WERI-Rb-1 (cell line): ENCODE measurements around the gene GRB7.
"Not testable (repeated sequence)": the region's sequence is repeated elsewhere in the genome, so short reads cannot be mapped to it uniquely, and the experiment has no call there.

Experiments
- DNase-seq: peaks from one replicate; pipeline ENCODE4 v3.0.0-alpha.2; 2020
- H3K27ac ChIP-seq: fragments of 250-450 bp; sonication (Bioruptor Pico); 2 replicates; pipeline ENCODE4 v1.5.1; 2020; ENCODE audit warnings: mild to moderate bottlenecking, moderate library complexity
- H3K27me3 ChIP-seq: fragments of 250-450 bp; sonication (Bioruptor Pico); 2 replicates; pipeline ENCODE4 v1.5.1; 2021; ENCODE audit warnings: mild to moderate bottlenecking, low read depth, moderate library complexity; ENCODE audit not compliant: insufficient read depth, severe bottlenecking
- H3K36me3 ChIP-seq: fragments of 250-450 bp; sonication (Bioruptor Pico); 2 replicates; pipeline ENCODE4 v1.5.1; 2020; ENCODE audit warnings: mild to moderate bottlenecking, moderate library complexity
- H3K4me3 ChIP-seq: 2 replicates; pipeline ENCODE4 v1.5.1; 2011; ENCODE audit warnings: low read depth, mild to moderate bottlenecking, control low read depth, low read length
- H3K9me3 ChIP-seq: fragments of 250-450 bp; sonication (Bioruptor Pico); 2 replicates; pipeline ENCODE4 v1.5.1; 2021; ENCODE audit warnings: mild to moderate bottlenecking, moderate library complexity; ENCODE audit not compliant: severe bottlenecking
- TF ChIP-seq, protein P1 (sequence below): IDR thresholded peaks from 2 replicates; pipeline ENCODE4 v1.5.1; 2011; ENCODE audit warnings: low read depth, mild to moderate bottlenecking, control low read depth, inconsistent platforms, low read length

GRB7 gene

DNA sequence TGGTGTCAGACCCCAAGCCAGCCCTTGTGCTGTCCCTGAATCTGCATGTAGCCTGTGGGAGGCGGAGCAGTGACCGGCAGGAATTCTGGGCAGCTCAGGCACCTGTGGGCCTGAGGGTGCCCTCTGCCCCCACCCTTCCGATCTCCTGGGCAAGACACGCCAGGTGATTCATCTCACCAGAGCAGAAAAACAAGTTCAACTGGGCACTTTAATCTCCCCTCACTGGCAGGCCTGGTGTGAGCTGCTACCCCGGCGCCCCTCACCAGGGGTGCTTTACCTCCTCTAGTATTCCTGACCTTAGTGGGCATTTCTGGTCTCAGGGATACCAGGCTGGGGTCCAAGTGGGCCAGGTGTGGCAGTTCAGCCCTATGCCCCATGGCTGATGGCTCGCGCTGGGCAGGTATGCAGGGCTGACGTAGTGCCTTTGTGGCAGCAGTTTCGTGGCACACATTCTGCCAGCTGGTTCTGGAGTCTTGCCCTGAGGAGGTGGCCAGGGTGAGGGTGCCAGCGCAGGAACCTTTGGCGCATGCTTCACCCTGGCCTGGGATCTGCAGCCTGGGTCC lies 31.9 kb upstream of the GRB7 start:
- DNase-seq: no peak
- H3K27ac ChIP-seq: no peak overlapping the region
- no peaks in the 10 kb centered on the region for H3K27me3 ChIP-seq
- H3K9me3 ChIP-seq: no peaks in the 10 kb centered on the region
- H3K36me3 ChIP-seq: peaks cover 3% of the 10 kb centered on the region; the same call in 1 of the 2 replicates
- TF ChIP-seq, protein P1, sequence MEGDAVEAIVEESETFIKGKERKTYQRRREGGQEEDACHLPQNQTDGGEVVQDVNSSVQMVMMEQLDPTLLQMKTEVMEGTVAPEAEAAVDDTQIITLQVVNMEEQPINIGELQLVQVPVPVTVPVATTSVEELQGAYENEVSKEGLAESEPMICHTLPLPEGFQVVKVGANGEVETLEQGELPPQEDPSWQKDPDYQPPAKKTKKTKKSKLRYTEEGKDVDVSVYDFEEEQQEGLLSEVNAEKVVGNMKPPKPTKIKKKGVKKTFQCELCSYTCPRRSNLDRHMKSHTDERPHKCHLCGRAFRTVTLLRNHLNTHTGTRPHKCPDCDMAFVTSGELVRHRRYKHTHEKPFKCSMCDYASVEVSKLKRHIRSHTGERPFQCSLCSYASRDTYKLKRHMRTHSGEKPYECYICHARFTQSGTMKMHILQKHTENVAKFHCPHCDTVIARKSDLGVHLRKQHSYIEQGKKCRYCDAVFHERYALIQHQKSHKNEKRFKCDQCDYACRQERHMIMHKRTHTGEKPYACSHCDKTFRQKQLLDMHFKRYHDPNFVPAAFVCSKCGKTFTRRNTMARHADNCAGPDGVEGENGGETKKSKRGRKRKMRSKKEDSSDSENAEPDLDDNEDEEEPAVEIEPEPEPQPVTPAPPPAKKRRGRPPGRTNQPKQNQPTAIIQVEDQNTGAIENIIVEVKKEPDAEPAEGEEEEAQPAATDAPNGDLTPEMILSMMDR: no peak
- H3K4me3 ChIP-seq: no peak overlapping the region

DNA sequence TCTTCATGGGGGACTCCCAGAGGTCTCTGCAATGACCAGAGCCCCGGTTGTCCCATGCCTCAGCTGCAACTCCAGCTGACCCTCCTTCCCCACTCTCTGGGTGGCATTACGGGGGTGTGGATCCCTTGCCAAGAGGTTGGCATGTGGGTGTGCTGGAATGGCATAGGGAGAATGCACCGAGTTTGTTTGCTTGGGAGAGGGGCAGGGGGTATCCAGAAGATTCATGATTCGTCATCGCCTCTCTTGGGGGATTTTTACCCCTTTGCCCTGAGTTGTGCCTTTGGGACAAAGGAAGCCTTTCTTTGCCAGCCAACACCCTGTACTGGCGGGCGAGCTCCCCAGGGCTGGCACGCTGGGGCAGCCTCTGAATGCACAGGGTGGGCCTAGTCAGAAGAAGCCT lies 31.4 kb upstream of the GRB7 start:
- Histone ChIP-seq H3K27me3 (no peaks in the 10 kb centered on the region), H3K36me3 (peaks cover 3% of the 10 kb centered on the region; the same call in 1 of the 2 replicates), H3K27ac (no peak overlapping the region), H3K9me3 (no peaks in the 10 kb centered on the region), H3K4me3 (no peak overlapping the region)
- TF ChIP-seq, protein P1: no peak
- no peak for DNase-seq

DNA sequence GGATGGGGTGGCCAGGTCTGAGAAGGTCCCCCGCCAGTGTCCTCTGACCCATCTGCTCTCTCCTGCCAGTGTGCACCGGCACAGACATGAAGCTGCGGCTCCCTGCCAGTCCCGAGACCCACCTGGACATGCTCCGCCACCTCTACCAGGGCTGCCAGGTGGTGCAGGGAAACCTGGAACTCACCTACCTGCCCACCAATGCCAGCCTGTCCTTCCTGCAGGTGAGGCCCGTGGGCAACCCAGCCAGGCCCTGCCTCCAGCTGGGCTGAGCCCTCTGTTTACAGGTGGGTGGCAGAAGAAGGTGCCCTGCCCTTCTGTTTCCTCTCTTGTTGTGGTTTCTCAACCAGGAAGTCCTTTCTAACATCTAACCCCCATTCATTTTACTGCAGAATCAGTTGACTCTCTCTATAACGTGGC lies 30.8 kb upstream of the GRB7 start:
- Histone ChIP-seq H3K36me3 (peaks cover 3% of the 10 kb centered on the region; the same call in 1 of the 2 replicates), H3K4me3 (no peak overlapping the region), H3K27ac (no peak overlapping the region), H3K9me3 (no peaks in the 10 kb centered on the region), H3K27me3 (no peaks in the 10 kb centered on the region)
- no peak for DNase-seq
- TF ChIP-seq, protein P1: no peak

DNA sequence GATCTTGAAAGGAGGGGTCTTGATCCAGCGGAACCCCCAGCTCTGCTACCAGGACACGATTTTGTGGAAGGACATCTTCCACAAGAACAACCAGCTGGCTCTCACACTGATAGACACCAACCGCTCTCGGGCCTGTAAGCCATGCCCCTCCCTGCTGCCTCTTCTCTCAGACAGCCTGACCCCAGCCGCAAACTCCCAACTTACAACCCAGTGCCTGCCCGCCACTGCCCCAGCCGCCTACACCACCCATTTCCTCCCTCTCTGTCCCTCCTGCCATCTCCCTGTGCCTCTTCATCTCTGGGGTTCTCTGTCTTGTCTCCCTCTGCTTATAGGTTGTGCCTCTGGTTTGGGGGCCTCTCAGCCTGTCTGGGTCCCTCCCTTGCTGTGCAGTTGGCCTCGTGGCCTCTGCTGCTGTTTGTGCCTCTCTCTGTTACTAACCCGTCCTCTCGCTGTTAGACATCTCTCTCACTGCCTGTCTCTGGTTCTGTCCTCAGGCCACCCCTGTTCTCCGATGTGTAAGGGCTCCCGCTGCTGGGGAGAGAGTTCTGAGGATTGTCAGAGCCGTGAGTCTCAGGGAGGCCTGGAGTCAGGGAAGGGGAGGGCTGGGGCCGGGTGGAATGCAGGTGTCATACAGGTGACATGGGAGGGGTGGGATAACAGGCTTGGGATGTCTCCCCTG lies 28.3 kb upstream of the GRB7 start:
- no peak overlapping the region for H3K27ac ChIP-seq

GRCh38 chr17:39709998-39710964 lies 27.5 kb upstream of the GRB7 start:
- Histone ChIP-seq H3K36me3 (peaks cover 3% of the 10 kb centered on the region; the same call in 1 of the 2 replicates), H3K27ac (no peak overlapping the region), H3K9me3 (no peaks in the 10 kb centered on the region), H3K4me3 (no peak overlapping the region), H3K27me3 (no peaks in the 10 kb centered on the region)
- DNase-seq: no peak
- TF ChIP-seq, protein P1: no peak

More for the DNA sequence above, 28.3 kb upstream of the GRB7 start:
- Histone ChIP-seq H3K36me3 (peaks cover 3% of the 10 kb centered on the region; the same call in 1 of the 2 replicates), H3K27me3 (no peaks in the 10 kb centered on the region), H3K4me3 (no peak overlapping the region), H3K9me3 (no peaks in the 10 kb centered on the region)
- peak; percentile 50 for DNase-seq
- TF ChIP-seq, protein P1: no peak

GRCh38 chr17:39711071-39711470 lies 26.7 kb upstream of the GRB7 start:
- not testable (repeated sequence) for DNase-seq, H3K36me3 ChIP-seq, H3K27me3 ChIP-seq, H3K27ac ChIP-seq, H3K4me3 ChIP-seq, H3K9me3 ChIP-seq
